Right lobe of liver (tissue), 4 donors: ENCODE measurements around the gene TENM4.

Experiments
- POLR2A ChIP-seq: fragments of 450-650 bp; IDR thresholded peaks from one replicate; pipeline ENCODE4 v1.6.1; 2017; ENCODE audit warnings: antibody characterized with exemption, mild to moderate bottlenecking
- TF ChIP-seq, protein P1 (sequence below), 4 donors: fragments of 200-600 bp in 3 of 4; fragments of 450-650 bp in 1 of 4; IDR thresholded peaks; one replicate each; pipeline versions ENCODE4 v1.5.1 to v1.8.0; 2016 to 2022; ENCODE audit warnings: antibody characterized with exemption in 4 of 4, mild to moderate bottlenecking in 2 of 4
- donor health status: DM: no; HTN: no; CAD: no.
- donor health status: DM: no; HTN: no; CAD: no.
- donor health status: DM: no; HTN: yes; CAD: no.

DNA sequence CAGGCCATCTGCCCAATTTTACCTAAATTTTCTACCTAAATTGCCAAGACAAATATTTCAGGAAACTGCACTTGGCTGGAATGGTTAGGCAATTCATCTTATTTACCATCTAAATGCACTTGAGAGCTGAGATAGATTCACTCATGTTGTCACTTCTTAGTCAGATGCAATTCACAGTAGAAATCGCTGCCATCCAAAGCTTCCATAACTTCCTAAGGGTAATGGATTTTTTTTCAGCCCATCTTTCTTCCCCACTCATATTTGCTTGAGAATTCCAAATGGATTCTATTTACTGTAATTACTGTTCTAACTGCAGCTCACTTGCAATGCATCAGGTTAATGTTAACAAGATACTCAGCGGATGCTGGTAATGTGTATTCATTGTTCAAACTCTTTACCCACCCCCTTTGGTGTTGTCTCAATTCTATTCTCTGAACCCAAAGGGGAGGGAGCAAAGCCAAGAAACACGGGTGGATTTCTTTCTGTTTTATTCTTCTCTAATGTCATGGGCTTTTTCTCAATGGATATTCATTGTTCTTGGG, 96.0 kb downstream of the TENM4 start:
- TF ChIP-seq POLR2A = no peak
- TF ChIP-seq, protein P1, sequence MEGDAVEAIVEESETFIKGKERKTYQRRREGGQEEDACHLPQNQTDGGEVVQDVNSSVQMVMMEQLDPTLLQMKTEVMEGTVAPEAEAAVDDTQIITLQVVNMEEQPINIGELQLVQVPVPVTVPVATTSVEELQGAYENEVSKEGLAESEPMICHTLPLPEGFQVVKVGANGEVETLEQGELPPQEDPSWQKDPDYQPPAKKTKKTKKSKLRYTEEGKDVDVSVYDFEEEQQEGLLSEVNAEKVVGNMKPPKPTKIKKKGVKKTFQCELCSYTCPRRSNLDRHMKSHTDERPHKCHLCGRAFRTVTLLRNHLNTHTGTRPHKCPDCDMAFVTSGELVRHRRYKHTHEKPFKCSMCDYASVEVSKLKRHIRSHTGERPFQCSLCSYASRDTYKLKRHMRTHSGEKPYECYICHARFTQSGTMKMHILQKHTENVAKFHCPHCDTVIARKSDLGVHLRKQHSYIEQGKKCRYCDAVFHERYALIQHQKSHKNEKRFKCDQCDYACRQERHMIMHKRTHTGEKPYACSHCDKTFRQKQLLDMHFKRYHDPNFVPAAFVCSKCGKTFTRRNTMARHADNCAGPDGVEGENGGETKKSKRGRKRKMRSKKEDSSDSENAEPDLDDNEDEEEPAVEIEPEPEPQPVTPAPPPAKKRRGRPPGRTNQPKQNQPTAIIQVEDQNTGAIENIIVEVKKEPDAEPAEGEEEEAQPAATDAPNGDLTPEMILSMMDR (IDR thresholded peaks at IDR 0.05) = no peak
